RKO (cell line): ENCODE data around the gene KDM4B.

Experiments used
- DNase-seq: peaks from one replicate; pipeline ENCODE4 v3.0.0-alpha.2; 2016; ENCODE audit warnings: low spot score

Gene KDM4B

GRCh38 chr19:5050067-5050656 is 81.2 kb downstream of the KDM4B start:
- DNase-seq = no peak

DNA sequence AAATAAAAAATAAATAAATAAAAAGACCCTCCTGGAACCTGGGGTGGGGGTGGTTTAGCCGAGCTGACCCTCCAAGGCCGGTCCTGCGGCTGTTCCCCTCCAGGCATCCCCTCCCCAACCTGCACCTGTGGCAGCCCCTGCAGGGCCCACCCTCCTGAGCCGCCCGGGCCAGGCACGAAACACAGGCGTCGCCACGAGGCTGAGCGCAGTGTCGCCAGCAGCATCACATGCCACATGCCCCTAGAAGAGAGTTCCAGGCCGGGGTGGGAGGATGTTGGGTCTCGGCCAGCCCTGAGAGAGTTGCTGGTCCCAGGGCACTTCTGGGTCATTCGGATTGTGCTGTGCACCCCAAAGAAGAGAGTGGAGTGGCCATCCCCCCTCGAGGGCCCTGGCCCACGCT is 82.0 kb downstream of the KDM4B start:
- no peak for DNase-seq

DNA sequence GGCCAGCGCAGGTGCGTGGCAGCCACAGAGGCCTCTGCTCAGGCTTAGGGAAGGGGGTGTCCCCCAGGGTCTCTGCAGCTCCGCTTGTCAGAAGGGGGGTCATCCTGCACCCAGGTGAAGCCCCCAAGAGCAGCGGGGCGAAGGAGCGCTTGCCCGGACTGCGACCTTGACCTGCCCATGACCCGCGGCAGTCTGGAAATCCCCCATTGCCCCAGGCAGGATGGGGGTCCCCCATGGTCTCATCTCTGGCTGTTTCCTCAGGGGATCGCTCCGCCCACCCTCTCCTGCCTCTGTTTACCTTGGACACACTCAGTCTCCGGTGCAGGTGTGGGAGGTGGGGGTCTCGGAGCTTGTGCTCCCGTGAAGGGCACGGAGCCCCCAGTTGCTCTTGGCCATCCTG is 82.7 kb downstream of the KDM4B start:
- no peak for DNase-seq

DNA sequence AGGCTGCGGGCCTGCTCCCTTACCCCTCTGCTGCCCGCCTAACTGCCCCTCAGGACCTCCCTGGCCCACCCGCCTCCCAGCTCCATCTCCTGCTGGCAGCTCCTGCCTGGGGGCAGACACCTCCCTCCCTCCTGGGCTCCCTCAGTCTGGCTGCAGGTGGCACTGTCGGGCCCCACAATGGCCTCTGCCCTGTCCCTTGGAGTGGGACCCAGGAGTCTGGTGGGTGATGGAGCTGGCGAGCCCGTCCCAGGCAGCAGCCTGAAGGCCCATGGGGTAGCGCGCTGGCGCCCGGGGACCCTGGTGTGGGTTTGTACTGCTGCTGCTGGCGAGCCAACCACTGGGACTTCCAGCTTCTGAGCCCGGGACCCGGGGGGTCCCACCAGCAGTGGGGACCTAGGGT is 83.6 kb downstream of the KDM4B start:
- DNase-seq = no peak

DNA sequence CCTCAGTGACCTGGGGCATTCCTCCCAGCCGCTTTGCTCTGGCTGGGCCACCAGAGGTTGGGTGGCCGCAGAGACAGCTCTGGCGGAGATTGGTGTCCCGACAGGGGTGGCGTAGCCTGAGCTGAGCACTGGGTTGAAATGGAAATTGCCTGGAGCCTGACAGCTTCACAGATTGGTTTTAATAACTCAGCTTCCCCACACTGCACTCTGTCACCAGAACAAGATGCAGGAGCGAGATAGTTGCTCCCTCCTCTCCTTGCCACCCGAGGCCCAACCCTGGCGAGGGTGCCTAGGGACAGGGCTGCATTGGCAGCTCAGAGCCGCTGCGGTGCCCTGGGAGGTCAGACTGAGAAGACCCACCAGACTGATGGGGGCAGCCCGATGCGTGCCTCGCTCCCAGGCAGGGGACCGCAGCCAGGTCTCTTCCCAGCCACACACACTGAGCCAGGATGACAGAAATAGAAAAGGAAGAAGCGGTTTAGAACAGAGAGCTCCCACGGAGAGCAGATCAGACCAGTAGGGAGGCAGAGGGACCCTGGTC is 84.1 kb downstream of the KDM4B start:
- no peak for DNase-seq

DNA sequence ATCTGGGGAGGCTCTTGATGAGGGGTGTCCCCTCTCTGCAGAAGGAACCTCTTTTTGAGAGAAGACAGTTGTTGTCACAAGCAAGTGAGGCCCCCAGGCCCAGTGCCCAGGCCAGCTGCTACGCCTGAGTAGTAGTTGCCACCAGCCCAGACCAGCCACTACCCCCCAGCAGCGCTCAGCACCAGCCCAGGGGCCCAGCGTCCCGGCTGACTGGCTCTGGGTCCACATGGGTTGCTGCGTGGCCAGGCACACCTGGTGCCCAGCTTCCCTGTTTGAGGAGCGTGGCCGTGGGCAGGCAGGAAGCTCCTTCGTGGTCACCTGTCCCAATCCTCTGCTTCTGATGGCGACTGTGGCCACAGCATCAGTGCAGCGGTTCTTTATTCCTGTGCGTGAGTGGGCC is 84.7 kb downstream of the KDM4B start:
- no peak for DNase-seq

GRCh38 chr19:5054551-5055456 is 85.9 kb downstream of the KDM4B start:
- DNase-seq = no peak

DNA sequence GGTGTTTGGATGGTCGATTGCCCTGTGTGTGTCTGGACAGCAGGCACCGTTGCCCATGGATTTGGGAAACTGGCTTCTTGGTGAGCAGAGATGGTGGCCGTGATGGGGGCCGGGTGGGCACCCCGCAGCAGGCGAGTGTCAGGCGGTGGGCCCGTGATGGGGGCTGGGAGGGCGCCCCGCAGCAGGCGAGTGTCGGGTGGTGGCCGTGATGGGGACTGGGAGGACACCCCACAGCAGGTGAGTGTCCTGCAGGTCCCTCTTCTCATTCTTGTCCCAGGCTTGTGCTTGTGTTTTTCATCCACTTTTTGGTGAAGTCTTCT is 86.5 kb downstream of the KDM4B start:
- DNase-seq = no peak

DNA sequence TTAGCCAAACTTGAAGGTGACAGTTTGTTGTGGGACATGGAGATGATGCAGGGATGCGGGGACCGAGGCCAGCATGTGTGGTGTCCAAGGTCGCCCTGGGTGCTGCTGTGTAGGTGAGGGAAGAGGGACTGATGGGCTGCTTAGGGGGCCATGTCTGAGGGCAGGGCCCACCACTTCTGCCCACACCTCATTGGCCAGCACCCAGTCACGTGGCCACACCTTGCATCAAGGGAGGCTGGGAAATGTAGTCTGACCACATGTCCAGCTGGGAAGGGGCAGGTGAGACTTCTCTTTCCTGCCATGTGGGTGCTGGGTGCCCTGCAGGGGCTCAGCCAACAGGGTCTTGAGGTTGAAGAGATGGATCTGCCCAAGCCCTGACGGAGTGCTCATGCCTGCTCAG is 88.9 kb downstream of the KDM4B start:
- no peak for DNase-seq

- no peak for DNase-seq
Observed at GRCh38 chr19:5058521-5059212, 89.8 kb downstream of the KDM4B start.

DNA sequence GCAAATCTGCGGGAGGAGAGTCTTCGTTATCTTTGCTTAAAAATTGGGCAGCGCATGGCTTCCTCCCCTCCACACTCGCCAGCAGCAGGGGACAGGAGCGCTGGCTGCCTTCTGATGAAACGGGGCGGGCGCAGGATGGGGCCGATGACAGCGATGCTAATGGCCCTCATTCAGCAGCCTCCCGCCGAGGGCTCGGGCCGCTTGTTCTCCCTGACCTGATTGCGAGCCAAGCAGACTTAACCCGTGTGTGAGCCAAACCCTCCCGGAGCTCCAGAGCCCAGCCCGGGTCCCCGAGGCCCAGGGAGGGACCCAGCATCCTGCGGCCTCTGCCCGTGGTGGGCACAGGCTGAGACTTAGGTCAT is 90.3 kb downstream of the KDM4B start:
- DNase-seq = no peak

DNA sequence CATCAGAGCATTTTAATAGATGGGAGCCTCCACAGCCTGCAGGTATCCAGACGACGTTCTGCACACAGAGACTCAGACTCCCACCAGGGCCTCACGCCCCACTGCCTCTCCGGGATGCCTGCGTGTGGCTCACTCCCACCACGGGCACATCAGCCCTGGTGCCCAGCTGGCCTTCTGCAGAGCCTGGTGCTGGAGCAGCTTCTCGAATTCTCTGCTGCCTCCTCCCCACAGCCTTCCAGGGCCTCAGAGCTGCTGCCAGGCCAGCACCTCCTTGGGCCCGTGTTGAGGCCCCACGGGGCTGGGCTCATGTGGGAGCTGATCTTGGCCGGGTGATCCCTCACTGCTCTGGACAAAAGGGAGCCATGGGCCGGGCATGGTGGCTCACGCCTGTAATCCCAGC is 90.9 kb downstream of the KDM4B start:
- DNase-seq = no peak

DNA sequence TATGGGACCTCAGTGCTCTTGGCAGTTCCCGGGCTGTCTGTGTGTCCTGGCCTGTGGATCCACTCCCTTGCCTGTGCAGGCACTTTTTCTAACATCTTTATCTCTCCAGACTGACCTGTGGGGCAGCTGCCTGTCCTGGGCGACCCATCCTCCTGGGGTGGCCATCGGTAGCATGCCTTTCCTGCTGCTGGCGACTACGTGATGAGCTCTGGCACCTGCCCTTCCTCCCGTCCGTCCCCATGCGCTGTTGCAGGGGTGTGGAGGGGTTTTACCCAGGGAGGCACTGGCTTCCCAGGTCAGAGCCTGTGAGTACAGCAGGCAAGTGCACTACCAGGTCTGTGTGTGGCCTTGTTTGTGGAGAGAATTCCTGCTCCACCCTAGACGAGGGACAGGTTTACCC is 93.3 kb downstream of the KDM4B start:
- no peak for DNase-seq

GRCh38 chr19:5062799-5063198 is 93.9 kb downstream of the KDM4B start:
- no peak for DNase-seq

DNA sequence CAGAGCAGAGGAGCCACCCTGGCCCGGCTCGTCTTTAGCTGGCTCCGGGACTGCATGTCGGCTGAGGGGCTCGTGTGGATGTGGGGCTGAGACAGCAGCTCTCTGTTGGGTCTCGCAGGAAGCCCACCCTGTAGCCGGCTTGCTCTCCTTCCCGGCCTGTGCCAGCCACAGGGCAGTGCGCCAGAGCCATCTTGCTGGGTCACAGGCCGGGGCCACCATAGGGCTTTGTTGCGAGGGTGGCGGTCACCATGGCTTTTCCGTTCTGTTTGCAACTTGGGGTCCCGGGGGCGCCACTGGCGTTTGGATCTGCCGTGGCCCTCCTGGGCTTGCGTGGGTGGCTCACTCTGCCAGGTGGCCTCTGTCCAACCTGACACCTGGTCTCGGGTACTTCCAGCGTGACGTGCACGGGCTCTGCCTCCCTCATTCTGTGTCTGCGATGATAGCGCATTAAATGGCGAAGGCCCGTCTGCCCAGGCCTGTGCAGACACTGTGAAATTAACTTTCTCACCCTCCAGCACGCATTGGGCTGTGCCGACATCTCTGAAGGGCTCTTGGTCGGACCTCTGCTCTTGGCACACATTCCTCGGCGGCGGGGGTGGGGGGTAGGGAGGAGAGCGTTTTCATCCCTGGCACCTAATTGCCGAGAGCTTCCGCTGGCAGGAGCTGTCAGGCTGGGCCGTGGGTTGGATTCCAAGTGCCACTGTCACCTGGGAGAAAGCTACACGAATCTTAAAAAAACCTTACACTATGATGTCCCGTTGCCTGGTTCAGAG is 95.1 kb downstream of the KDM4B start:
- no peak for DNase-seq

DNA sequence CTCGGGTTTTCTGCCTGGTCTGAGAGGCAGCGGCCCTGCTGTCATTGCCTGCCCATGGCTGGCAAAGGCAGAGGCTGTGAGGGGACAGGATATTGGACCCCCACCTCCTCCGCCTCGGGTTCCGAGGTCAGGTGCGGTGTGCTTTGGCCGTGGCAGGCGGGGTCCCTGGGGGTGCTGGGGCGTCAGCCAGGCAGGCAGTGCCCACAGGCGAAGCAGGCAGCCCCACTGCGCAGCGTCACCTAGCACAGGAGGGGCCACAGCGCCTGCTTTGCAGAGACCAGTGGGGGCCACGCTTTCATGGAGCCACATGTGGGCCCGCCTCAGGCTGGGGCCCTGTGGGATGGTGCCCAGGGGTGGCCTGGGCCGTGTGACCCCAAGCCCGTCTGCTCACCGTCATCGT is 96.0 kb downstream of the KDM4B start:
- no peak for DNase-seq

DNA sequence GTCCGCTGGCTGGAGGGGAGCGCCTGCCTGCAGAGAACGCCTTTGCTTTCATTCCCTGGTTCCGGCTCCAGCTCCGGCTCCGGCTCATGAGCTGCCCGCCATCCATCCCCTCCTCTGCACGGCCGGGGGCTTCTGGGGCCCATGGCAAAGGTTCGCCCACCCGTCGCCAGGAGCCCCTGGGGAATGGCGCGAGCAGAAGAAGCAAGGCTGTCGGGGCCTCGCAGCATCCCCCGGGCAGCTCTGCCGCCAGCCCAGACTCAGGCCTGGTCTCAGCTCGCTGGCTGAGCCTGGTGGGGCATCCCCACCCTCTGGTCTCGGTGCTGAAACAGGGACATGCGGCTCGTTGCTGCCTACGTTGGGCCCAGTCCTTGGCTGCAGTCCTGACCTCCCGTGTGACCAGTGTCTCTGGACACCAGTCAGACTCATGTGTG is 96.8 kb downstream of the KDM4B start:
- no peak for DNase-seq

GRCh38 chr19:5066768-5067167 is 97.9 kb downstream of the KDM4B start:
- no peak for DNase-seq

DNA sequence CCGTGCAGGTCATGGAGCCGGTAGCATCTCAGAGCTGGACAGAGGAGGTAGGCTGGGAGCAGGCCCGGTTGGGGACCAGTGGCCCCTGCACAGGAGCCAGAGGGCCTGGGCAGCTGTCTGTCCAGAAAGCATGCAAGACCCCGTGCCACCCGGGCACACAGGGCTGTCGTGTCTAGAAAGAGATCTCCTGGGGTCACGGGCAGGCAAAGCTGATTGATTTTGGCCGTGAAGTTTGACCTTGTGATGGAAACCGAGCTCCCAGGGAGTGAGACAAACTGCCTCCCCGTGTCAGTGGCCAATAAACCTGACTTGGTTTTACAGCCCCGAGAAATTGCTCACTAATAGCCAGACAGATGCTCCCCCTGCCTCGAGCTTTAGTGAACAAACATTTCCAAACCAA is 98.8 kb downstream of the KDM4B start:
- DNase-seq = no peak

GRCh38 chr19:5068233-5069072 is 99.5 kb downstream of the KDM4B start:
- no peak for DNase-seq

- DNase-seq = no peak
Observed at GRCh38 chr19:5070331-5070730, 101.4 kb downstream of the KDM4B start.
